HepG2 (cell line): ENCODE results near the gene PRR5L. TPM values are rescaled to one million over a fixed set of nuclear protein-coding genes. Genes with fewer than 3 reads are reported as not detected.

Experiments
- ATAC-seq: fragments of 200-7000 bp; cut with Tn5 transposase; 3 replicates; pipeline ENCODE4 v1.9.1; 2020; ENCODE audit warnings: mild to moderate bottlenecking, moderate library complexity
- BruUV-seq: library from RNA; stranded (reverse); fragments of 400-500 nt; replicated peaks from 2 replicates; lab custom pipeline; 2021; lab: Mats Ljungman, UMichigan
- CTCF ChIA-PET: fragments of 300-600 bp; formaldehyde crosslinking; extraction: SDS; loops from one replicate; lab custom pipeline; 2021; ENCODE audit warnings: low total read pairs, inconsistent platforms, low intra/inter-chr PET ratio; lab: Yijun Ruan, JAX
- POLR2A ChIA-PET: fragments of 350-600 bp; sonication (Branson Sonifier 250); formaldehyde crosslinking; loops from one replicate; lab custom pipeline; 2020; ENCODE audit warnings: antibody characterized with exemption, inconsistent platforms; lab: Yijun Ruan, JAX
- DNase-seq: peaks from one replicate; pipeline ENCODE4 v3.0.0-alpha.2; 2015; ENCODE audit warnings: low spot score
- FAIRE-seq: peaks from 3 replicates; lab custom pipeline; 2011; peaks lifted over from hg19 to GRCh38; lab: Jason Lieb, UNC
- H2AFZ ChIP-seq: one replicate; pipeline ENCODE4 v1.6.1; 2011; ENCODE audit warnings: low read length, inconsistent platforms
- H3K27ac ChIP-seq: fragments of 300-600 bp; 3 replicates; pipeline ENCODE4 v1.8.0; 2011; ENCODE audit warnings: mixed run types, mild to moderate bottlenecking, mixed read lengths, low read length, inconsistent platforms; ENCODE audit not compliant: insufficient read depth; ENCODE audit errors: extremely low read length
- H3K27me3 ChIP-seq, 2 experiments: fragments of 200-600 bp in 1 of 2; 2 replicates in 1 of 2; 3 replicates in 1 of 2; pipeline versions ENCODE4 v1.6.0 to v1.8.0; 2011; ENCODE audit warnings: low read length in 2 of 2, mild to moderate bottlenecking in 2 of 2, moderate library complexity in 2 of 2, inconsistent platforms in 1 of 2; ENCODE audit not compliant: insufficient read depth in 2 of 2, control insufficient read depth in 1 of 2
- H3K36me3 ChIP-seq, 2 experiments: fragments of 200-600 bp in 1 of 2; replicated peaks in 1 of 2; 2 replicates in 1 of 2; 3 replicates in 1 of 2; pipeline versions ENCODE4 v1.5.1 to v1.8.0; 2011; ENCODE audit warnings: low read length in 2 of 2, inconsistent platforms in 1 of 2; ENCODE audit not compliant: insufficient read depth in 2 of 2, control insufficient read depth in 1 of 2
- H3K4me1 ChIP-seq: 2 replicates; pipeline ENCODE4 v1.5.1; 2012; ENCODE audit warnings: low read length, inconsistent platforms; ENCODE audit not compliant: insufficient read depth
- H3K4me2 ChIP-seq: 2 replicates; pipeline ENCODE4 v1.6.0; 2011; ENCODE audit warnings: low read depth, low read length, inconsistent platforms
- H3K4me3 ChIP-seq, 3 experiments: fragments of 200-600 bp in 1 of 3; sonication (generic), shearing (Covaris generic) in 1 of 3; replicated peaks in 1 of 3; 2 replicates each; pipeline ENCODE4 v1.5.1; 2011 to 2016; ENCODE audit warnings: low read length in 3 of 3, inconsistent platforms in 2 of 3, low read depth in 2 of 3, mild to moderate bottlenecking in 2 of 3, control low read depth in 1 of 3, mixed read lengths in 1 of 3; ENCODE audit not compliant: insufficient read depth in 1 of 3
- H3K79me2 ChIP-seq: one replicate; pipeline ENCODE4 v1.6.1; 2011; ENCODE audit warnings: low read length, inconsistent platforms; ENCODE audit not compliant: insufficient read depth
- H3K9ac ChIP-seq: 2 replicates; pipeline ENCODE4 v1.6.0; 2011; ENCODE audit warnings: mild to moderate bottlenecking, low read depth, low read length, inconsistent platforms; ENCODE audit not compliant: insufficient read depth
- H3K9me3 ChIP-seq: 2 replicates; pipeline ENCODE4 v1.5.1; 2012; ENCODE audit warnings: mild to moderate bottlenecking, low read length
- H4K20me1 ChIP-seq: 2 replicates; pipeline ENCODE4 v1.6.0; 2011; ENCODE audit warnings: inconsistent platforms, mild to moderate bottlenecking, low read length, moderate library complexity; ENCODE audit not compliant: insufficient read depth
- SMAD1 ChIP-seq: sonication (generic); formaldehyde crosslinking; IDR thresholded peaks from 2 replicates; pipeline ENCODE4 v1.4.0; 2020; ENCODE audit warnings: missing genetic modification reagents, low read depth, mild to moderate bottlenecking, borderline replicate concordance
- ZSCAN25 ChIP-seq: sonication (generic); formaldehyde crosslinking; IDR thresholded peaks from 2 replicates; pipeline ENCODE4 v1.8.0; 2022; ENCODE audit warnings: mild to moderate bottlenecking, missing genetic modification reagents
- whole genome bisulfite sequencing: methylation state at CpG from one replicate; pipeline ENCODE4 v1.1.6; 2017; ENCODE audit warnings: low lambda C conversion rate; 5-methylcytosine and 5-hydroxymethylcytosine counted together
- in situ Hi-C: cut with HindIII; loops from 2 replicates; pipeline ENCODE4 v1.10.0; 2017; ENCODE audit warnings: low pct_unique_long_range_greater_than_20kb; ENCODE audit not compliant: extremely low pct_ligation_motif_present
- intact Hi-C: fragments of 100-400 bp; cut with micrococcal nuclease; formaldehyde crosslinking; loops from one replicate; pipeline ENCODE4 v1.10.0; 2022; ENCODE audit not compliant: unreplicated experiment
- polyA plus RNA-seq, 8 experiments: library from polyadenylated mRNA; depleted of rRNA in 3 of 8; stranded (reverse) in 7 of 8; unstranded in 1 of 8; fragments of >200 nt; fragmentation: Illumina TruSeq in 4 of 8; extraction: Trizol in 4 of 8; gene quantifications; 2 replicates each; pipeline versions ENCODE4 v1.2.1 to v1.2.3, GENCODE V29; 2011 to 2016; ENCODE audit warnings: low read depth in 4 of 8, missing spikeins in 1 of 8, mixed read lengths in 1 of 8; ENCODE audit not compliant: insufficient read depth in 1 of 8
- total RNA-seq, 5 experiments: library from RNA; depleted of rRNA; stranded (reverse); fragments of >200 nt; fragmentation: Illumina TruSeq; extraction: Trizol; gene quantifications; 2 replicates each; pipeline ENCODE4 v1.2.3, GENCODE V29; 2016; ENCODE audit warnings: low read depth in 1 of 5
- TF ChIP-seq, protein P1 (sequence below): fragments of 450-650 bp; IDR thresholded peaks from 2 replicates; pipeline ENCODE4 v1.6.1; 2017
- TF ChIP-seq, protein P2 (sequence below): sonication (generic); formaldehyde crosslinking; IDR thresholded peaks from 2 replicates; pipeline ENCODE4 v1.8.1; 2023; ENCODE audit warnings: mild to moderate bottlenecking, missing genetic modification reagents
- TF ChIP-seq, protein P3 (sequence below): sonication (generic); formaldehyde crosslinking; IDR thresholded peaks from 2 replicates; pipeline ENCODE4 v1.4.0; 2020; ENCODE audit warnings: missing genetic modification reagents

Gene PRR5L
- total and polyA plus RNA-seq, 2 of the 13 experiments (the other 11 are each of a cell fraction or from before 2014, with no cell fraction given) = 0.16 TPM; not detected in 1

DNA sequence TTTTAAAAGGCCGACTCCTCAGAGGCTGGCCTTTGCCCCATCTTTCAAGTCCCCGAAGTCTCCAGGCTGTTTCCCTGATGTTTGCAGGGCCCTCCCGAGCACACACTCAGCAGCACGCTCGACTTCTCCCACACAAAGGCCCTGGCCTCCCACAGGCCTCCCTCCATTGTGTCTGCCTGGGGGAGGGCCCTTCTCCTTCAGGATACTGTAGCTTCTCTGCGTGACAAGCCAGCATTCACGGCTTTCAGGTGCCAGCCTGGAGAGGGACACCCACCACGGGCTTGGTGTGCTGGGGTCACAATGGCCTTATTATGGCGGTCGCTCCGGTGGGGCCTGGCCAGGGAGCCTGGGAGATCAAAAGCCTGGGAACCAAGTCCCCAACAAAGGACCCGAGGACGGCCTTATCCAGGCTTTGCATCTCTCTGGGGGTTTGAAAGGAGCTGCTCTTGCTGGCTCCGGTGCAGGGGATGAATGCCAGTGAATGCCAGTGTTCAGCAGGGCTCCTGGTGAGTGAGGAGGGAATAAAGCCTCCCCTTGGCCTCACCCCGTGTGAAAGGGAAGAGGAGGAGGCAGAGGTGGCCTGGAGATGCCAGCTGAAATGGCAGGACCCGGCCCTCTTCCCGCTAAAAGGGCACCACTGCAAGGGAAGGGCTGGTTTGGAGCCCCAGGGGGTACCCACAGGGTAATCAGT lies 159.0 kb downstream of the PRR5L start:
- Histone ChIP-seq H3K36me3 (no peaks in the 10 kb centered on the region), H3K27me3 (peaks cover 3 to 19% of the 10 kb centered on the region in 2 experiments; a peak in 2 of 5 replicates), H3K4me3 (no peak overlapping the region), H3K27ac (no peak overlapping the region), H3K4me1 (peaks cover 23% of the 10 kb centered on the region), H3K79me2 (no peaks in the 10 kb centered on the region), H3K4me2 (no peak overlapping the region), H3K9me3 (no peaks in the 10 kb centered on the region), H4K20me1 (no peaks in the 10 kb centered on the region), H3K9ac (no peak overlapping the region), H2AFZ (no peak overlapping the region)
- POLR2A ChIA-PET = no interaction called here
- TF ChIP-seq ZSCAN25 = no peak
- ATAC-seq (peak; percentile 15; the same call in 1 of the 3 replicates), FAIRE-seq (no peak), DNase-seq (no peak)
- CTCF ChIA-PET = no interaction called here
- intact Hi-C loops (no loop called here), in situ Hi-C loops (no loop called here)
- BruUV-seq = no TSS peak
- 22% methylated on average over 8 of the region's 17 CpGs for WGBS

DNA sequence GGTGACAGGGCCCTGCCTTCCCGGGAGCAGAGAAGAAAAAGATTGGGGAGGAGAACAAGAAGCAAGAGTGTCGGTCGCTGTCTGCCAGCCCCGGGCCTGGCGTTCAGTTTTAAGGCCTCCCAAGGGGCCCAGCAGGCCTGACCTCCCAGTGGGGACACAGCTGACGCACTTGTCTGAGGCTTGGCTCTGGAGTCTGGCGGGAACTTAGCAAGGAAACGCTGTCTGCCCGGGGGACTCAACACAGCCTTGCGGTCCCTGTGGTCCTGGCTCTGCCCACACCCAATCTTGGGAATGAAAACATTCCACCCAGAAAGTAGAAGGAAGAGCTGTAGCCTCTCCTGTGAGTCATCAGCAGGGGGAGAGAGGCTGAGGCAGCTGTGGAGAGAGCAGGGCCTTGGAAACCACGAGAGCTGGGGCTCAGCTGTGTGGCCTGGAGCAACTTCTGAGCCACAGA lies 159.6 kb downstream of the PRR5L start:
- Histone ChIP-seq H3K4me2 (no peak overlapping the region), H3K4me1 (peaks cover 23% of the 10 kb centered on the region), H3K4me3 (no peak overlapping the region), H3K36me3 (no peaks in the 10 kb centered on the region), H3K9me3 (no peaks in the 10 kb centered on the region), H3K9ac (no peak overlapping the region), H3K79me2 (no peaks in the 10 kb centered on the region), H4K20me1 (no peaks in the 10 kb centered on the region), H3K27me3 (peaks cover 3 to 19% of the 10 kb centered on the region in 2 experiments; a peak in 2 of 5 replicates), H2AFZ (no peak overlapping the region), H3K27ac (no peak overlapping the region)
- in situ Hi-C loops = no loop called here
- ATAC-seq (peak; percentile 48), FAIRE-seq (no peak), DNase-seq (no peak)
- TF ChIP-seq, protein P1, sequence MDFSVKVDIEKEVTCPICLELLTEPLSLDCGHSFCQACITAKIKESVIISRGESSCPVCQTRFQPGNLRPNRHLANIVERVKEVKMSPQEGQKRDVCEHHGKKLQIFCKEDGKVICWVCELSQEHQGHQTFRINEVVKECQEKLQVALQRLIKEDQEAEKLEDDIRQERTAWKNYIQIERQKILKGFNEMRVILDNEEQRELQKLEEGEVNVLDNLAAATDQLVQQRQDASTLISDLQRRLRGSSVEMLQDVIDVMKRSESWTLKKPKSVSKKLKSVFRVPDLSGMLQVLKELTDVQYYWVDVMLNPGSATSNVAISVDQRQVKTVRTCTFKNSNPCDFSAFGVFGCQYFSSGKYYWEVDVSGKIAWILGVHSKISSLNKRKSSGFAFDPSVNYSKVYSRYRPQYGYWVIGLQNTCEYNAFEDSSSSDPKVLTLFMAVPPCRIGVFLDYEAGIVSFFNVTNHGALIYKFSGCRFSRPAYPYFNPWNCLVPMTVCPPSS = no peak
- TF ChIP-seq SMAD1 = no peak
- TF ChIP-seq, protein P2, sequence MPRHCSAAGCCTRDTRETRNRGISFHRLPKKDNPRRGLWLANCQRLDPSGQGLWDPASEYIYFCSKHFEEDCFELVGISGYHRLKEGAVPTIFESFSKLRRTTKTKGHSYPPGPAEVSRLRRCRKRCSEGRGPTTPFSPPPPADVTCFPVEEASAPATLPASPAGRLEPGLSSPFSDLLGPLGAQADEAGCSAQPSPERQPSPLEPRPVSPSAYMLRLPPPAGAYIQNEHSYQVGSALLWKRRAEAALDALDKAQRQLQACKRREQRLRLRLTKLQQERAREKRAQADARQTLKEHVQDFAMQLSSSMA = no peak
- TF ChIP-seq, protein P3, sequence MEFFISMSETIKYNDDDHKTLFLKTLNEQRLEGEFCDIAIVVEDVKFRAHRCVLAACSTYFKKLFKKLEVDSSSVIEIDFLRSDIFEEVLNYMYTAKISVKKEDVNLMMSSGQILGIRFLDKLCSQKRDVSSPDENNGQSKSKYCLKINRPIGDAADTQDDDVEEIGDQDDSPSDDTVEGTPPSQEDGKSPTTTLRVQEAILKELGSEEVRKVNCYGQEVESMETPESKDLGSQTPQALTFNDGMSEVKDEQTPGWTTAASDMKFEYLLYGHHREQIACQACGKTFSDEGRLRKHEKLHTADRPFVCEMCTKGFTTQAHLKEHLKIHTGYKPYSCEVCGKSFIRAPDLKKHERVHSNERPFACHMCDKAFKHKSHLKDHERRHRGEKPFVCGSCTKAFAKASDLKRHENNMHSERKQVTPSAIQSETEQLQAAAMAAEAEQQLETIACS = no peak
- ChIA-PET CTCF (no interaction called here), POLR2A (no interaction called here)
- 0% methylated on average over 2 of the region's 11 CpGs for WGBS
- intact Hi-C loops = no loop called here
- no TSS peak for BruUV-seq
